Mucosa of rectum (tissue), 2 donors: Measurements from ENCODE around the gene CXCL12.

ENCODE experiments used
- H3K27ac ChIP-seq, 2 donors: one replicate each; pipeline ENCODE4 v1.7.0; 2013; ENCODE audit warnings: inconsistent platforms in 2 of 2, low read depth in 2 of 2, low read length in 2 of 2
- H3K27me3 ChIP-seq, 2 donors: one replicate each; pipeline ENCODE4 v1.7.0; 2013; ENCODE audit warnings: low read length in 2 of 2; ENCODE audit not compliant: control insufficient read depth in 2 of 2, insufficient read depth in 2 of 2
- H3K36me3 ChIP-seq, 2 donors: one replicate each; pipeline ENCODE4 v1.7.0; 2013; ENCODE audit warnings: low read length in 2 of 2; ENCODE audit not compliant: control insufficient read depth in 2 of 2, insufficient read depth in 2 of 2
- H3K4me1 ChIP-seq, 2 donors: one replicate each; pipeline ENCODE4 v1.7.0; 2013; ENCODE audit warnings: low read length in 2 of 2, mild to moderate bottlenecking in 1 of 2; ENCODE audit not compliant: control insufficient read depth in 2 of 2, insufficient read depth in 2 of 2
- H3K4me3 ChIP-seq, 2 donors: one replicate each; pipeline ENCODE4 v1.7.0; 2013; ENCODE audit warnings: low read length in 2 of 2
- H3K9ac ChIP-seq, 2 donors: one replicate each; pipeline ENCODE4 v1.7.0; 2013; ENCODE audit warnings: low read length in 2 of 2, low read depth in 1 of 2, mild to moderate bottlenecking in 1 of 2
- H3K9me3 ChIP-seq, 2 donors: one replicate each; pipeline ENCODE4 v1.7.0; 2013; ENCODE audit warnings: low read length in 2 of 2; ENCODE audit not compliant: control insufficient read depth in 2 of 2
- donor health status: healthy.
- donor health status: Normal muscosa, but diverticular disease.

Gene CXCL12

DNA sequence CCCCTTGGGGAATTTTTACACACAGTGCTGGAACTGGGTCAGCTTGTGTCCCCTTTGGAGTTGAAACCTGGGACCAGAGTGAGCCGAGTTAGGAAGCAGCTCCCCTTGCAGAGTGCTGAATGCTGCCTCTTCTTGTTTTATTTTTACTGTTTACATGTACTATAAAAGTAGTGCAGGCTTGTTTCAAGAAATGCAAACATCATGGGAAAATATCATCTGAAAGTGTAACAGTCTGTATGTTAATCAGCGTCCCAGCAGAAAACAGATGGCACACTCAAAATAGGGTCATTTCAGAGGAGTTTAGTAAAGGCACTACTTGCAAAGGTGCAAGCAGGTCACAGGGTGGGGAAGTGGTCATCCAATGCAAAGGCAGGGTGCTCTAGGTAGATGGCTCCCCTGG, 30.1 kb downstream of the CXCL12 start:
- H3K4me1 ChIP-seq, result no peaks in the 10 kb centered on the region
- H3K9me3 ChIP-seq, result no peaks in the 10 kb centered on the region
- H3K36me3 ChIP-seq, result no peaks in the 10 kb centered on the region
- H3K9ac ChIP-seq, result no peak overlapping the region
- no peak overlapping the region for H3K27ac ChIP-seq
- no peak overlapping the region for H3K4me3 ChIP-seq
- H3K27me3 ChIP-seq, result no peaks in the 10 kb centered on the region

DNA sequence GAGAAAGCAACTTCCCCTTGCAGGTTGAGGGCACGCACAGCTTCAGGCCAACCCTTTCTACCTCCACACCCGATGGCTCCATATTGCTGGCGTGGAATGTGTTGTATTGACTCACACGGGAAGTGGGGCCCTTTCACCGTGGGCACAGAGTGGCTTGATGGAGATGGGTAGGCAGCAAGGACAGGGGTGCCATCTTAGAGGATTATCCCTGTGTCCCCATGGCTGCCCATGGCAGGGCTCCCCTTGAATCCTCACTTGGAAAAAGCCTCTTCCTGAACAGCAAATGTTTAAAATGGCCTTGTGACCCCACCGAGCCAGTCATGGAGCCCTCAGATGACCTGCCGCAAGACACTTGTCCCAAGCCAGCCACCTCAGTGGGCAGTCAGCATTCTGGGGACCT, 31.2 kb downstream of the CXCL12 start:
- Histone ChIP-seq H3K9ac (no peak overlapping the region), H3K4me3 (no peak overlapping the region), H3K27me3 (no peaks in the 10 kb centered on the region), H3K27ac (no peak overlapping the region), H3K4me1 (no peaks in the 10 kb centered on the region), H3K9me3 (no peaks in the 10 kb centered on the region), H3K36me3 (no peaks in the 10 kb centered on the region)

DNA sequence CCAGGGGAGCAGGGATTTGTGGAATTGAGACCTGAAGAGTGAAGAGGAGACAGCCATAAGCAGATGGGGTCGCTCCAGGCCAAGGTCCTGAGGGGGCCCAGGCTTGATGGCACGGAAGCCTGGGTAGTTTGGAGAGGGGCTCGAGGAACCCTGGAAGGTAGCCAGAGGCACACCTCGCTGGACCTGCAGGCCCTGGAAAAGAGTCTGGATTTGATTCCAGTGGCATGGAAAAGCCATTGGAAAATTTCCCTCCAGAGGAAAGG, 31.8 kb downstream of the CXCL12 start:
- Histone ChIP-seq H3K9ac (no peak overlapping the region), H3K27ac (no peak overlapping the region), H3K4me1 (no peaks in the 10 kb centered on the region), H3K27me3 (no peaks in the 10 kb centered on the region), H3K36me3 (no peaks in the 10 kb centered on the region), H3K9me3 (no peaks in the 10 kb centered on the region), H3K4me3 (no peak overlapping the region)

DNA sequence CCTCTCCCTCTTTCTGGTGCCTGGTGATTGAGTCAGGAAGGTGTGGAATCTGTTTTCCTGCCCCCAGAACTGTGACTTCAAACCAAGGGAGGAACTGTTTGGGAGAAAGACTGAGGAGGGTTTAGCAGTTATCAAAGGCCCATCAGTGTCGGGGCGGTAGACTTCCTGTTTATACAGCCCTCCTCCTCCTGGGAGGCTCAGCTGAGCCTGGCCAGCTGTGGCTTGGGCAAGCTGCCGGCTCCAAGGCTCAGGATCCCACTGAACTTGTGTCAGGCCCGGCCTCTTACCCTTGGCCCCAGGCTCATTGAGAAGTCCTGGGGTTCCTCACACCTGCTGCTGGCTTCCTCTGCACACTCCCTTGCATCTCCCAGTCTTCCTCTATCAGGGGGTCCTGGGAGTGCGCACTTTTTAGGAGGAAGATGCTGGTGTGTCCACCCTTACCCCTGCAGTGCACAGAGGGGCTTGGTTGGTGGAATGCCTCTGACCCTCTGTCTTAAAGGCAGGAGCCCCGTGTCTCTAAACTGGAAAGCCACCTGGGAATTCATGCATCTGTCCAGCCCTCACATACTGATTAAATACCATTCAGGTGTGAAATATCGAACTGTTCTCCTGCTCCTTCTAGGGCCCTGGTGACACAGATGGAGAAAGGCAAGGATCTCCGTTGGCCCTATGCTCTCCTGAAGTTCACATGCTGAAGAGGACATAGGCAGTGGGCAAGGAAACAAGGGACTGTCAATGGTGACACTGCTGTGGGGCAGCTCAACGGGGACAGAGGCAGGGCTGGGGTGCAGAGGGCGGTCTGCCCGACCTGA, 32.4 kb downstream of the CXCL12 start:
- Histone ChIP-seq H3K36me3 (no peaks in the 10 kb centered on the region), H3K9me3 (no peaks in the 10 kb centered on the region), H3K27ac (peak overlapping the region in 1 of 2 donors; percentile 3), H3K9ac (no peak overlapping the region), H3K4me1 (no peaks in the 10 kb centered on the region), H3K27me3 (no peaks in the 10 kb centered on the region), H3K4me3 (no peak overlapping the region)

DNA sequence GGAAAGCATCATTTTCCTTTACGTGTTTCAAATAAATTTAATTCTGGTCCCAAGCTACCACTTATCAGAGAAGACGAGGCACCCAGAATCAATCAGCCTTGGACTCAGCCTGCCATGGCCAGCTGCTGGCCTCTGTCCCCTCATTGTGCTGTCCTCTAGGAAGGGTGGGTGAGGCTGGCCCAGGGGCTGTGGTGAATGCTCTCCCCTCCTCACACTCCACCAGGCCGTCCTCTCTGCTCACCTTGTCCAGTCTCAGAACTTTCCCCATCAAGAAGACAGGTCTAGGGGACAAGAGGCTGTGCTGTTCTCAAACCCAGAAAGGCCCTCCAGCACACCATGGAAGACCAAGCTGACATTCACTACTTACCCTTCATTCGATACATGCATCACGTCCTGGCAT, 36.4 kb downstream of the CXCL12 start:
- H3K27ac ChIP-seq, result no peak overlapping the region
- no peaks in the 10 kb centered on the region for H3K36me3 ChIP-seq
- no peak overlapping the region for H3K9ac ChIP-seq
- H3K4me3 ChIP-seq, result no peak overlapping the region
- no peaks in the 10 kb centered on the region for H3K4me1 ChIP-seq
- H3K9me3 ChIP-seq, result no peaks in the 10 kb centered on the region
- H3K27me3 ChIP-seq, result no peaks in the 10 kb centered on the region

DNA sequence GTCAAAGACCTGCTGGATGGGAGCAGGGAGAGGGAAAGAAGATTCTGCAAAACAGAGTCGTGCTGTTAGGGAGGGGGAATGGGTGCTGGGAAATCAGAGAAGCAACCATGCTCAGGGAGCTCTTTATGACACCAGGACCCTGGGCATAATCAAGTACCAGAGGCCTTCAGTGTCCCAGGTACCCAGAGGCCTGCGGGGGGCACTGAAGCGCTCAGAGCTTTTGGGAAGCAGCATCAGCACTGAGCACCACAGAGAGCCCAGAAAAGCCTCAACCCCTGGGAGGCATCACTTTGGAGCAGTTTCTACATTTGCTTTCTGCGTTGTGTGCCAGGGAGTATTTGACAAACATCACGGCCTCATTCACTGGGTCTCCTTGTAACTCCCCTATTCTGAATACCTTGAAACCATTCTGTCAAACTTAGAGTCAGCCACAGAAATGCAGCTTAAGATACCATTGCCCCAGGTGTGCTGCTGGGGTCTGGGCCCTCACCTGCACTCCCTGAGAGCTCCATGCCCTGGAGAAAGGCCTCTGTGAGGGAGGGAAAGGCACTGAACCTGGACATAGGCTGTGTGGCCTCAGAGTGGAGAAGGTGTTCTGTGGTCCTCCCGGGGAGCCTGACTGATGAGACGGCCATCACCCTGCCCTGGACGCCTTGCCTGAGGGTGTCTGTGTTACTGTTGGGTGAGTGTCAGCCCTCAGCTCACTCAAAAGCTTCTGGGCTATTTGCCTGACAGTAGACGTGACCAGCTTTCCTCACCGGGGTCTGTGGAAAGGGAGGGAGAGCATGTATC, 37.1 kb downstream of the CXCL12 start:
- Histone ChIP-seq H3K4me3 (no peak overlapping the region), H3K36me3 (no peaks in the 10 kb centered on the region), H3K9ac (no peak overlapping the region), H3K4me1 (no peaks in the 10 kb centered on the region), H3K27me3 (no peaks in the 10 kb centered on the region), H3K9me3 (no peaks in the 10 kb centered on the region), H3K27ac (no peak overlapping the region)

DNA sequence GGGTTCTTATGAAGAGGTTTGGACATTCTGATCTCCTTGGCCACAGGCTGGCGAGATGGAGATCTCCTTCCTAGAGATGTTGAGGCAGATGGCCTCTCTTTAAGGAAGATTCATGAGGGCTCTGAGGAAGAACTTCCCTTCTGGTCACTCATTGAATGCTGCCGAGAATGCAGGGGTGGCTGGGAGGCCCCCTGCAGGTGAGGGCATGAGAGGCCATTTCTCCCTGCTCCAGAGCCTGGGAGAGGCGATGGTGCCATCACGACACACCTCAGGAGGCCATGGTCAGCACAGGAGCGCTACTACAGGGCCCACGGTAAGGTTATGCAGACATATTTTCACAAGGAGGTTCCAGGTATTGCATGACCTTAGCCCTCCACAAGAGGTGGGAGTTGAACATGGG, 40.2 kb downstream of the CXCL12 start:
- H3K4me1 ChIP-seq, result no peaks in the 10 kb centered on the region
- no peak overlapping the region for H3K27ac ChIP-seq

DNA sequence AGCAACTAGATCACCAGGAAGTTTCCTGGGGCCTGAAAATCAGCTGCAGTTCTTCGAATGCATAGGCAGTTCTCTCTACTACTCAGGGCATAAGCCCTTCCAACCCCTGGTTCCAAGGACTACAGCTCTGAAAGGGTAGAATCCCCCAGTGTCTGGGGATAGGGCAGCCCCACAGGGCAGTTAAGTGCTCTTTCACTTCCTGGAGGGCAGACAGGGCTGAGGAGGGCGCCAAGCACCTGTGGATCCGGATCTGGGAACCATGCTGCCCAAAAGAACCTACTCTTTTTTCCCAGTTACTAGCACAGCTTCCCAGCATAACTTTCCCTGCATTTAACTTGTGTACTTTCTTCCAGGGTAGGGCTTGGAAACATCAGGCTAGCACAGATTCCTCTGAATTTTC, 41.1 kb downstream of the CXCL12 start:
- Histone ChIP-seq H3K4me1 (no peaks in the 10 kb centered on the region), H3K9me3 (no peaks in the 10 kb centered on the region), H3K36me3 (no peaks in the 10 kb centered on the region), H3K27me3 (no peaks in the 10 kb centered on the region), H3K9ac (no peak overlapping the region), H3K4me3 (no peak overlapping the region), H3K27ac (no peak overlapping the region)

More for the DNA sequence above, 40.2 kb downstream of the CXCL12 start:
- H3K9ac ChIP-seq, result no peak overlapping the region
- H3K9me3 ChIP-seq, result no peaks in the 10 kb centered on the region
- H3K4me3 ChIP-seq, result no peak overlapping the region
- no peaks in the 10 kb centered on the region for H3K27me3 ChIP-seq
- no peaks in the 10 kb centered on the region for H3K36me3 ChIP-seq

DNA sequence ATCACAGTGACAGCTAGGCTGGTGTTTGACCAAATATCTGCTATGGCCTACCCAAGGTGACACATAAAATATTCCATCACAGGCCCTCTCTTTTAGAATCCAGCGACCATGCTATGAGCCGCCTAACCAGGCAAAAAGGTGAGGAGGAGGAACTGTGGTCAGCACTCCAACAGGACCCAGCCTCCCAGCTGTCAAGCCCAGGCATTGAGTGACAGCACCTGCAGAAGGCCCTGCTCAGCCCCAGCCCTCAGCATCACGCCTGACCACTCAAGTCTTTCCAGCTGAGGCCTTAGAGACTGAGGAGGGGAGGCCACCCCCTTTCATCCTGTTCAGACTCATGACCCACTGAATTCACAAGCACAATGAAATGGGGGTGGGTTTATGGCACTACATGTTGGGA, 43.0 kb downstream of the CXCL12 start:
- Histone ChIP-seq H3K9ac (no peak overlapping the region), H3K27ac (no peak overlapping the region), H3K4me1 (no peaks in the 10 kb centered on the region)

DNA sequence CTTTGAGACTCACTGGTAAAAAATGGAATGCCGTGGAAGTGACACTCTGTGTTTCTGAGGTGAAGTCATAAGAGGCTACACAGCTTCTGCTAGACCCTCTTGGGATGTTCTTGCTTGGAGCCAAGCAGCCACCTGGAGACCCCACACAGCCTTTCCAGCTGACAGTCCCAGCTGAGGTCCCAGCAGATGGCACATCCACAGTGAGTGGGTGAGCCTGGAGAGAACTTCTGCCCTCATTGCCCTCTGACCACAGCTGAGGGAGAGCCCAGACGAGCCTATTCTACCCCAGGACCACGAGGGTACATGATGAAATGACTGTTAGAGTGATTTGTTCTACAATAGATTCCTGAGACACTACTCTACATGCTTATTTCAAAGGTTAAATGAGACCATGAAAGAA, 44.3 kb downstream of the CXCL12 start:
- no peaks in the 10 kb centered on the region for H3K27me3 ChIP-seq
- H3K27ac ChIP-seq, result no peak overlapping the region
- H3K9ac ChIP-seq, result no peak overlapping the region
- no peaks in the 10 kb centered on the region for H3K36me3 ChIP-seq
- H3K4me1 ChIP-seq, result no peaks in the 10 kb centered on the region
- no peaks in the 10 kb centered on the region for H3K9me3 ChIP-seq
- no peak overlapping the region for H3K4me3 ChIP-seq

More for the DNA sequence above, 43.0 kb downstream of the CXCL12 start:
- Histone ChIP-seq H3K9me3 (no peaks in the 10 kb centered on the region), H3K36me3 (no peaks in the 10 kb centered on the region), H3K27me3 (no peaks in the 10 kb centered on the region), H3K4me3 (no peak overlapping the region)
